T-helper 17 cell (primary cell): ENCODE results near the gene CEP97. TPM values are rescaled to one million over a fixed set of nuclear protein-coding genes. Genes with fewer than 3 reads are reported as not detected.

Experiments used
- ATAC-seq: fragments of 150-1000 bp; cut with Tn5 transposase; 2 replicates; pipeline ENCODE4 v1.10.0; 2021; ENCODE audit warnings: mild to moderate bottlenecking, moderate library complexity
- DNase-seq, 3 donors: peaks; one replicate each; pipeline versions ENCODE4 v3.0.0 to v3.0.0-alpha.2; 2020 to 2021
- H3K9me3 ChIP-seq: one replicate; pipeline ENCODE4 v1.7.0; 2013; ENCODE audit warnings: low read length, mild to moderate bottlenecking; ENCODE audit not compliant: control insufficient read depth, poor library complexity, severe bottlenecking
- H3K27ac Mint-ChIP-seq: one replicate; pipeline ENCODE4 v1.8.0; 2022; ENCODE audit warnings: mild to moderate bottlenecking, moderate library complexity, mixed read lengths
- H3K27me3 Mint-ChIP-seq: one replicate; pipeline ENCODE4 v1.8.0; 2022; ENCODE audit warnings: mixed read lengths
- H3K36me3 Mint-ChIP-seq: one replicate; pipeline ENCODE4 v1.8.0; 2022; ENCODE audit warnings: low read depth, mixed read lengths
- H3K4me1 Mint-ChIP-seq: one replicate; pipeline ENCODE4 v1.8.0; 2022; ENCODE audit warnings: mild to moderate bottlenecking, mixed read lengths
- H3K4me3 Mint-ChIP-seq: one replicate; pipeline ENCODE4 v1.8.0; 2022; ENCODE audit warnings: mild to moderate bottlenecking, moderate library complexity, mixed read lengths
- total RNA-seq, 4 donors: library from RNA in 2 of 4; stranded (reverse) in 2 of 4; gene quantifications; one replicate each; pipeline ENCODE4 v1.2.3 and lab custom pipeline; 2022 to 2026

The CEP97 gene
- total RNA-seq, 2 donors from 2014 or later, result 10.4 to 11.1 TPM

- no peaks in the 10 kb centered on the region for H3K9me3 ChIP-seq
- ATAC-seq, result no peak
- H3K4me1 Mint-ChIP-seq, result peaks cover 12% of the 10 kb centered on the region
- no peaks in the 10 kb centered on the region for H3K27me3 Mint-ChIP-seq
- peaks cover 4% of the 10 kb centered on the region for H3K36me3 Mint-ChIP-seq
- no peak for DNase-seq
- peak overlapping the region; percentile 80 for H3K27ac Mint-ChIP-seq
- no peak overlapping the region for H3K4me3 Mint-ChIP-seq
These were observed 79.5 kb downstream of the CEP97 start for GRCh38 chr3:101803939-101804338.

GRCh38 chr3:101806491-101806890 lies 82.1 kb downstream of the CEP97 start:
- H3K9me3 ChIP-seq, result no peaks in the 10 kb centered on the region
- Mint-ChIP-seq H3K4me3 (no peak overlapping the region), H3K27ac (no peak overlapping the region), H3K36me3 (peaks cover 2% of the 10 kb centered on the region), H3K4me1 (peaks cover 16% of the 10 kb centered on the region), H3K27me3 (no peaks in the 10 kb centered on the region)
- ATAC-seq (no peak), DNase-seq (no peak)

DNA sequence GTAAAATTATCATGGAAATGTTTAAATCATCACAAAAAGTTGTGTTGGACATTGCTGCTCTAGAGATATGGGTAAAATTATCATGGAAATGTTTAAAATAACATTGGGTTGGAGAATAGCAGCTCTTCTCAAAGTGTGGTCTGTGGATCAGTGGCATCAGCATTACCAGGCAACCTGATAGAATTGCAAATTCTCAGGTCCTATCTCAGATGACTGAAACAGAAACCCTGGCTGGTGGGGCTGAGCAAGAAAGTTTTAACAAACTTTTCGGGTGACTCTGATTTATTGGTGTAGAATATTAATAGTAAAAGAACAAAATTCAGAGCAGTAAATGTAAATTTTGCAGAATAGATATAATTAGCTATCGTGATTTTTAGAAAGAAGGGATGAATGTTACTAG lies 83.5 kb downstream of the CEP97 start:
- H3K9me3 ChIP-seq, result no peaks in the 10 kb centered on the region
- DNase-seq (no peak), ATAC-seq (no peak)
- Mint-ChIP-seq H3K27ac (no peak overlapping the region), H3K4me3 (no peak overlapping the region), H3K36me3 (peaks cover 2% of the 10 kb centered on the region), H3K27me3 (no peaks in the 10 kb centered on the region), H3K4me1 (peaks cover 16% of the 10 kb centered on the region)

DNA sequence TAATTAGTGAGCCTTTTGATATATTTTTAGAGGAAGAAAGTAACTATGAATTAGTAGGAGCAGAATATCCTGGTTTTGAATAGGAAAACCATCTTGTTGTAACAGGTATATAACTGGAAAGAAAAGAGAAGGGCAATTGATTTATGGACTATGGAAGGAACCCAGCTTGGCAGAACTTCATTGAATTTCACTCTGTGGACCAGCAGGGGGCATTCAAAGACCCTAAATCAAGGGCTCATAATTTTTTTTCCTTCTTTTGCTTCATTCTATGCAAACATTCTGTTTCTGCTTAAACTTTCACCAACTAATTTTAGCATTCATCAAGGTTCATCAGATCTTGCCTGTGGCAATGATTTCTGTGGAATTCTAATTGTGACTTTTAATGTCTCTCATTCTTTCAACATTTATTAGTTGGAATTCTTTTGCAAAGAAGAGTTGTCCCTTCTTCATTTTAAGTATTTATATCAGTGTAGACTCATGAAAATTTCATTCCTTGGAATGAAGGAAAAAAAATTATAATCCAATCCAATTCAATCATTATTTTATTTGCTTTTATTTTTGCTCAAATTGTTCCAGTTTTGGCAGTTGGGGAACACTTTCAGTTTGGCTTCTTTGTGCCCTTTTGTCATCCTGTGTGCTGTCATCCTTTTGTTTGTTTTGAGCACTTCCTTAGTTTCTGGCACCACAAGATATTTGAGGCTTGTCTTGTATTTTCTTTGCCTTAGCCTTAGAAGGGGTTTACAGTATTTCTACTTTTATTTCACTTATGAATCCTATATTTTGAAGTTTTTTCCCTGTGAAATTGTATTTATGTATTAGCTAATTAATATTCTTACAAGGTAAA lies 85.0 kb downstream of the CEP97 start:
- Mint-ChIP-seq H3K4me1 (peaks cover 16% of the 10 kb centered on the region), H3K4me3 (peak overlapping the region; percentile 41), H3K36me3 (peaks cover 2% of the 10 kb centered on the region), H3K27me3 (no peaks in the 10 kb centered on the region), H3K27ac (peak overlapping the region; percentile 78)
- DNase-seq (peak in 1 of 3 donors; percentile 18), ATAC-seq (peak; percentile 75)
- H3K9me3 ChIP-seq, result no peaks in the 10 kb centered on the region

DNA sequence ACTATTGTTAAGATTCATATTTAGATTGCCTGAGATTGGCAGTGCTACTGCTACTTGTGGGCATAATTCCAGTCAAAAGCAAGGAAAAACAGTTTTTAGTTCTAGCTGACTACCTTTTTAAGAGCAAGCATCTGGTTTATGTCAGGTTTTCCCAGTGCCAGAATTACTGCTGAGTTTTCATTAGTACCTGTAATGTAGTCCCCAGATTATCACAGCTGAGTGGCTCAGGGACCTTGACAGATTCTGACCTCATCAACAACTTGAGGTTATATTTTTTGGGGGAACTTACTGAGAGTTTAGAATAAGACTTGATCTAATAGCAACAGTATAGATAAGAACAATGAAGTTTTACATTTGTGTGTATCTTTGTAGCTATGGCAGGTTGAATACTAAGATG lies 85.6 kb downstream of the CEP97 start:
- no peaks in the 10 kb centered on the region for H3K9me3 ChIP-seq
- DNase-seq (no peak), ATAC-seq (peak; percentile 53)
- Mint-ChIP-seq H3K4me1 (peaks cover 14% of the 10 kb centered on the region), H3K27ac (peak overlapping the region; percentile 78), H3K4me3 (no peak overlapping the region), H3K36me3 (no peaks in the 10 kb centered on the region), H3K27me3 (no peaks in the 10 kb centered on the region)

GRCh38 chr3:101811875-101812274 lies 87.5 kb downstream of the CEP97 start:
- Mint-ChIP-seq H3K36me3 (no peaks in the 10 kb centered on the region), H3K4me1 (peaks cover 18% of the 10 kb centered on the region), H3K27me3 (no peaks in the 10 kb centered on the region), H3K27ac (no peak overlapping the region), H3K4me3 (no peak overlapping the region)
- no peak for ATAC-seq
- H3K9me3 ChIP-seq, result no peaks in the 10 kb centered on the region
- no peak for DNase-seq

DNA sequence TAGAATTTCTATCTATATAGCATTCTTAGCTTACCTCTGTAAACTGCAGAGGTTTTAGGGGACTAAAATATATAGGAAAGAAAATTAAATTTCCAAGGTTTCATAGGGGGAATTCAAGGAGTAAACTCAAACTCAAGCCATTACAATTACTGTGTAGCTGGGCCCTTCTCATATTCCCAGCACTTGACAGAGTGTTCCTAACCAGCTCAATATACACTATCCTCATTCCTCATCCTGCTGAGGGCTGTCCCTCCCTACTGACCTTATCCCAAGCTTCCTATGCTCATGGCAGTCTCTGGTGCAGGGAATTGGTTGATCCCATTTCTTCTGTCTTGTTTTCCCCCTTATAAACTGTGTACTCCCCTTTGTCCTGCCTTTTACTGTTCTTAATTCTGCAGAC lies 88.5 kb downstream of the CEP97 start:
- H3K36me3 Mint-ChIP-seq, result no peaks in the 10 kb centered on the region
- no peak overlapping the region for H3K27ac Mint-ChIP-seq
- peaks cover 18% of the 10 kb centered on the region for H3K4me1 Mint-ChIP-seq

DNA sequence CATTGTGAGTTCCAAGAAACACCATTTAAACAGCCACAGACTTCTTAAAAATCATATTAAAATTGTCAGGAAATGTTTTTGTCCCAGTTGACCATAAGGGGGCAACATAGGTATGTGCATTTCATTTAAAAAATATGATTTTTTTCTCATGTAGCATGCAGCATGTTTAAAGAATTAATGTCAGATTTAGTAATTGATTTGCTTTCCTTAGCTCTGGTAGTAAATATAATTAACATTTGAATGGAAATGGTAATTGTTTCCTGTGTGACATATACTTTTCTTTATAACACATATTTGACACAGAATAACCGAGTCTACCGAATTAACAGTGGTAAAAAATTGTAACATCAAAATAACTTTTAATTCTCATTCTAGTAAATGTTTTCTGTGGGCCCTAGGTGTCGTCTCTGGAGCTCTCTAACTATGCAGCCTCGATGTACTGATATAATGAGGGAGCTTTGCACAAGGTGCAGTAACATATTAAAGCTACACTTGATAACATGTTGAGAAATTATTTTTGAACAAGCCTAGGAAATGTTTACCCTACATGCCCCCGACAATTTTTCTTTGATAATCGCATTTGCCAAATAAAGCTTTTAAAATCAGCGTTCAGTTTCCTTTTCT lies 89.5 kb downstream of the CEP97 start:
- Mint-ChIP-seq H3K27ac (no peak overlapping the region), H3K27me3 (no peaks in the 10 kb centered on the region), H3K4me1 (peaks cover 17% of the 10 kb centered on the region), H3K4me3 (no peak overlapping the region), H3K36me3 (no peaks in the 10 kb centered on the region)
- no peak for ATAC-seq
- DNase-seq, result no peak
- H3K9me3 ChIP-seq, result no peaks in the 10 kb centered on the region

More for the DNA sequence above, 88.5 kb downstream of the CEP97 start:
- H3K27me3 Mint-ChIP-seq, result no peaks in the 10 kb centered on the region
- no peak for ATAC-seq
- DNase-seq, result no peak
- no peak overlapping the region for H3K4me3 Mint-ChIP-seq
- H3K9me3 ChIP-seq, result no peaks in the 10 kb centered on the region

- H3K27ac Mint-ChIP-seq, result peak overlapping the region; percentile 63
- H3K27me3 Mint-ChIP-seq, result no peaks in the 10 kb centered on the region
- no peak overlapping the region for H3K4me3 Mint-ChIP-seq
- ATAC-seq, result no peak
- DNase-seq, result no peak
- H3K36me3 Mint-ChIP-seq, result no peaks in the 10 kb centered on the region
- H3K9me3 ChIP-seq, result no peaks in the 10 kb centered on the region
- peaks cover 10% of the 10 kb centered on the region for H3K4me1 Mint-ChIP-seq
These were observed 90.4 kb downstream of the CEP97 start for GRCh38 chr3:101814835-101815234.

GRCh38 chr3:101816215-101817149 lies 92.1 kb downstream of the CEP97 start:
- Mint-ChIP-seq H3K4me3 (no peak overlapping the region), H3K36me3 (no peaks in the 10 kb centered on the region), H3K27me3 (no peaks in the 10 kb centered on the region), H3K27ac (peak overlapping the region; percentile 37), H3K4me1 (peaks cover 4% of the 10 kb centered on the region)
- ATAC-seq (no peak), DNase-seq (no peak)
- no peaks in the 10 kb centered on the region for H3K9me3 ChIP-seq

DNA sequence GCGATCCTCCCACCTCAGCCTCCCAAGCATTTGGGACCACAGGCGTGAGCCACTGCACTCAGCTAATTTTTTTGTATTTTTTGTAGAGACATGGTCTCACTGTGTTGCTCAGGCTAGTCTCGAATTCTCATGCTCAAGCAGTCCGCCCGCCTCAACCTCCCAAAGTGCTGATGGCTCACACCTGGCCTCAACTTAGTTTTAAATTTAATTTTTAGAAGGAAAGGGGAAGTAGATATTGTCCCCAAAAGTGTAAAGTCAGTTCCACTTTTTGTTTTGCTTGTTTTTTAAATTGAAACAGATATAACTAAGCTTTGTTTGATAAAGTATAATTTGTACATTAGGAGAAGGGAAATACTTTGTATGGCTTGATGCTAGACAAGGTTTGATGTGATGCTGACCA lies 93.6 kb downstream of the CEP97 start:
- no peaks in the 10 kb centered on the region for H3K27me3 Mint-ChIP-seq
- ATAC-seq (no peak), DNase-seq (no peak)
- H3K9me3 ChIP-seq, result no peaks in the 10 kb centered on the region
- H3K4me3 Mint-ChIP-seq, result no peak overlapping the region
- H3K4me1 Mint-ChIP-seq, result peaks cover 6% of the 10 kb centered on the region
- peak overlapping the region; percentile 37 for H3K27ac Mint-ChIP-seq
- H3K36me3 Mint-ChIP-seq, result peaks cover 5% of the 10 kb centered on the region

DNA sequence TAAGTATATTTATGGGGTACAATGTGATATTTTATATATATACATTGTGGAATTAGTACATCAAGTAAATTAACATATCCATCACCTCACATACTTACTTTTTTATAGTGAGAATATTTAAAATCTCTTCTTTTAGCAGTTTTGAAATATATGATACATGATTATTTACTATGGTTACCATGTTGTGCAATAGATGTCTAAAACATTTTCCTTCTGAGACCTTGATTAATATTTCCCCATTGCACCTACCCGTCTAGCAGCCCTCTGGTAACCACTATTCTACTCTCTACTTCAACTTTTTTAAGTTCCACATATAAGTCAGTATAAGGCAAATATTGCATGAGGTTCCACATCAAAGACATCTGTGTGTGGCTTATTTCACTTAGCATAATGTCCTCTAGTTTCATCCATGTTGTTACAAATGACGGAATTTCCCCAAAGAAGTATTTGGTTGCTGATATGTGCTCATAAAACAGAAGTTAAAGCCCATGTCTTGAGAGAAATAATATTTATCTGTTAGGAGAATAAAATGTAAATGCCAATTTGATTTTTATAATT lies 95.3 kb downstream of the CEP97 start:
- DNase-seq, result no peak
- Mint-ChIP-seq H3K4me3 (no peak overlapping the region), H3K27ac (peak overlapping the region; percentile 49), H3K4me1 (peaks cover 6% of the 10 kb centered on the region), H3K36me3 (peaks cover 5% of the 10 kb centered on the region), H3K27me3 (no peaks in the 10 kb centered on the region)
- no peaks in the 10 kb centered on the region for H3K9me3 ChIP-seq
- no peak for ATAC-seq
